Uterus (tissue), 2 donors: ENCODE data around the gene IFI6.

Experiments
- POLR2A ChIP-seq, 2 donors: fragments of 450-650 bp; IDR thresholded peaks; one replicate each; pipeline ENCODE4 v1.6.1; 2016; ENCODE audit warnings: antibody characterized with exemption in 2 of 2, mild to moderate bottlenecking in 1 of 2, moderate library complexity in 1 of 2
- TF ChIP-seq, protein P1 (sequence below), 4 experiments: fragments of 200-600 bp in 2 of 4; fragments of 450-650 bp in 2 of 4; sonication (generic) in 2 of 4; IDR thresholded peaks; one replicate each; pipeline ENCODE4 v1.5.1; 2016 to 2019; ENCODE audit warnings: antibody characterized with exemption in 4 of 4, mild to moderate bottlenecking in 2 of 4, moderate library complexity in 1 of 4

DNA sequence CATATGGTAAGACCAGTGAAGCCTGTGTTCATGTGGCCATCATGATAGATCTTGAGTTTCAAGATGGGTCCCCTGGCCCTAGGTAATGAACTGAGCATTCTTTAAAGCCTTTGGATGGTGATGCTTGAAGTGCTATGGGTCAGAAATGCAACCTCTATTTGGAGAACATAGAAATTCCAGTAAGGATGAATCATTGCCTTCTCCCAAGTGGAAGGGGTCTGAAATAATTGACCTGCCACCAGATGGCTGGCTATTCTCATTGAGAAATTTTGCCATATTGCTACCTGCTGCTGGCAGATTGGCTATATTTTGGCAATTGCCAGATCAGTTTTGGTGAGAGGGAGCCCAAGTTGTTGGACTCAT, 739 bp upstream of the IFI6 start:
- TF ChIP-seq, protein P1, sequence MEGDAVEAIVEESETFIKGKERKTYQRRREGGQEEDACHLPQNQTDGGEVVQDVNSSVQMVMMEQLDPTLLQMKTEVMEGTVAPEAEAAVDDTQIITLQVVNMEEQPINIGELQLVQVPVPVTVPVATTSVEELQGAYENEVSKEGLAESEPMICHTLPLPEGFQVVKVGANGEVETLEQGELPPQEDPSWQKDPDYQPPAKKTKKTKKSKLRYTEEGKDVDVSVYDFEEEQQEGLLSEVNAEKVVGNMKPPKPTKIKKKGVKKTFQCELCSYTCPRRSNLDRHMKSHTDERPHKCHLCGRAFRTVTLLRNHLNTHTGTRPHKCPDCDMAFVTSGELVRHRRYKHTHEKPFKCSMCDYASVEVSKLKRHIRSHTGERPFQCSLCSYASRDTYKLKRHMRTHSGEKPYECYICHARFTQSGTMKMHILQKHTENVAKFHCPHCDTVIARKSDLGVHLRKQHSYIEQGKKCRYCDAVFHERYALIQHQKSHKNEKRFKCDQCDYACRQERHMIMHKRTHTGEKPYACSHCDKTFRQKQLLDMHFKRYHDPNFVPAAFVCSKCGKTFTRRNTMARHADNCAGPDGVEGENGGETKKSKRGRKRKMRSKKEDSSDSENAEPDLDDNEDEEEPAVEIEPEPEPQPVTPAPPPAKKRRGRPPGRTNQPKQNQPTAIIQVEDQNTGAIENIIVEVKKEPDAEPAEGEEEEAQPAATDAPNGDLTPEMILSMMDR (IDR thresholded peaks at IDR 0.05), result no peak
- TF ChIP-seq POLR2A (IDR thresholded peaks at IDR 0.05), result no peak
